Stimulated activated CD4-positive, alpha-beta T cell treated with anti-CD3 and anti-CD28 coated beads, TNF-alpha, amount 100 ng/mL, for 48 hours (primary cell): ENCODE results near the gene TUBB4A.
A peak's percentile ranks its signal among the peaks of the same experiment; 100 is the strongest.
"Not testable (repeated sequence)": the region's sequence is repeated elsewhere in the genome, so short reads cannot be mapped to it uniquely, and the experiment has no call there.

Source experiments
- DNase-seq, 3 donors: peaks; one replicate each; pipeline ENCODE4 v3.0.0-alpha.2; 2020; ENCODE audit warnings: low read depth in 3 of 3

The TUBB4A gene

GRCh38 chr19:6501740-6502648 is at the start of gene TUBB4A:
Gene TUBB4A (minus strand): TSS chr19:6502309. CDS start chr19:6502212, 97 bp downstream.
- DNase-seq, result no peak

GRCh38 chr19:6551091-6551490 is 49.0 kb upstream of the TUBB4A start:
- DNase-seq, result no peak

DNA sequence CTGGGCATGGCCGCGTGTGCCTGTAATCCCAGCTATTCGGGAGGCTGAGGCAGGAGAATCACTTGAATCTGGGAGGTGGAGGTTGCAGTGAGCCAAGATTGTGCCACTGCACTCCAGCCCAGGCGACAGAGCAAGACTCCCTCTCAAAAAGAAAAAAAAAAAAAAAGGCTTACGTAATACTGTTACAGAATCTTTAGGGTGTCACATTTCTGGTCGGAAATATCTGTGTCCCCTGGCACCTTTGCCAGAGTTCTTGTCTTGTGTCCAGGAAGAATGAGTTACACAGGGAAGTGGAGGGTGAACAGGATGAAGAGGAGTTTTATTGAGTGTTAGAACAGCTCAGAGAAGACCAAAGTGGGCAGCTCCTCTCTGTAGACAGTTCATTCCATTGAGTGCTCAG is 48.6 kb upstream of the TUBB4A start:
- not testable (repeated sequence) for DNase-seq

- DNase-seq, result no peak
These were observed 41.8 kb upstream of the TUBB4A start for GRCh38 chr19:6543866-6544347.

DNA sequence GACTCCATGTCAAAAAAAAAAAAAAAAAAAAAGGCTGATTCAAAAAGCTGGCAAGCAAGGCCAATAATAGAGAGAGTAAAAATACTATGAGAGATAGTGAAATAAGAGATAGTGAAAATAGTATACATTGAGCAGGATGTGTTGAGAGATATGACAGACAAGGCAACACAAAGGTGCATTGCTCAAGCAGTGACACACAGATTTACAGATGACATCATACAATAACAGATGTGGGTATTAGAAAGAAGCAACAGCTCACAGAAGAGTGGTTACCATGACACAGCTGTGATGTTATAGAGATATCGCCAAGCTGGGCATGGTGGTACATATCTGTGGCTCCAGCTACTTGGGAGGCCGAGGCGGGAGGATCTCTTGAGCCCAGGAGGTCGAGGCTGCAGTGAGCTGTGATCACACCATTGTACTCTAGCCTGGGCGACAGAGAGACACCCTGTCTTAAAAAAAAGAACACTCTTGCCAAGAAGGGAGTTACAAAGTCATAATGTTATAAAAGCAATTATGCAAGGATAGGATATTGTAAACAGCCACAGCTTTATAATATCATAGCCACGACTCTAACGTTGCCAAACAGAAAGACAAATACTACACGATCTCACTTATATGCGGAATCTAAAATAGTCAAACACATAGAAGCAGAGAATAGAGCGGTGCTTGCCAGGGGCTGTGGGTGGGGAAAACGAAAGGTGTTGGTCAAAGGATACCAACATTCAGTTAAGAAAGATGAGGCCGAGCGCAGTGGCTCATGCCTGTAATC is 39.0 kb upstream of the TUBB4A start:
- no peak for DNase-seq

GRCh38 chr19:6539514-6539913 is 37.4 kb upstream of the TUBB4A start:
- no peak for DNase-seq

GRCh38 chr19:6535558-6536137 is 33.5 kb upstream of the TUBB4A start:
- DNase-seq, result no peak

GRCh38 chr19:6534451-6535093 is 32.5 kb upstream of the TUBB4A start:
- DNase-seq, result no peak

- no peak for DNase-seq
These were observed 31.8 kb upstream of the TUBB4A start for GRCh38 chr19:6533746-6534418.

GRCh38 chr19:6533000-6533328 is 30.9 kb upstream of the TUBB4A start:
- no peak for DNase-seq

GRCh38 chr19:6532244-6532999 is 30.3 kb upstream of the TUBB4A start:
- no peak for DNase-seq

DNA sequence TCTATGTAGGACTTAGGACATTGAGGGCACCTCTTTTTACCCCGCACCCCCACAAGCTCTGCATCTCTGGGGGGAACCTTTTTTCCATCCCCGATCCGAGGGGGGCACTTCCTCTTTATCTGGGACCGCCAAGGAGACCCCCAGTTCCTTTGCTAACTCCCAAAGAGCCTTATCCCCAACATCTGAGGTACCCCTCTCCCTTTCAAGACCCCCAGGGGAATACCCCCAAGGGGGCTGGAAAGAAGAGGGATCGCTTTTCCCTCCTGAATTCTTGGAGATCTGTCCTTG is 29.8 kb upstream of the TUBB4A start:
- no peak for DNase-seq

GRCh38 chr19:6531163-6531955 is 29.2 kb upstream of the TUBB4A start:
- DNase-seq, result no peak

DNA sequence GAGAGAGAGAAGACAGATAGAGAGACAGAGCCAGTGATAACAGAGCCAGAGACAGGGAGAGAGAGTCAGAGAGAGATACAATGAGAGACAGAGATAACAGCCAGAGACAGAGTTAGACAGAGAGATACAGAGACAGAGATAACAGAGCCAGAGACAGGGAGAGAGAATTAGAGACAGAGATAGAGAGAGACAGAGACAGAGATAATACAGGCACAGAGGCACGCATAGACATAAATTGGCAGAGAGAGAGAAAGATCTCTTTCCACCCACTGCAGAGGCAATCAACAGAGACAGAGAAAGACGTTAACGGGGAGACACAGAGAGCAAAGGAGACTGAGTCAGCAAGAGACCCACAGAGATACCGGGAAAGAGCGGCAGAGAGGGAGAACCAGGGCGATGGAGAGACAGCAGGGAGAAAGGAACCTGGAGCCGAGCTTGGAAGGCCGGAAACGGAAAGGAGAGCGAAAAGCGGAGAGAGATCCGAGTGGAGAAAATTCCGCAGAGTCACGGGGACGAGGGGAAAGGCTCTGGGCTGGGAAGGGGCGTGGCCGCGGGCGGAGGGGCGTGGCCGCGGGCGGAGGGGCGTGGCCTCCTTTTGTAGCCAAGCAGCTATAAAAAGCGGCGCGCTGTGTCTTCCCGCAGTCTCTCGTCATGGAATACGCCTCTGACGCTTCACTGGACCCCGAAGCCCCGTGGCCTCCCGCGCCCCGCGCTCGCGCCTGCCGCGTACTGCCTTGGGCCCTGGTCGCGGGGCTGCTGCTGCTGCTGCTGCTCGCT is 28.5 kb upstream of the TUBB4A start, which contains the start of gene TNFSF9:
TNFSF9 (plus strand) TSS at position 641 of the 777 bp plus-strand sequence; CDS start at position 652, 11 bp downstream.
- DNase-seq, result peak; percentile 69 to 79 (median 70)

- no peak for DNase-seq
These were observed 27.9 kb upstream of the TUBB4A start for GRCh38 chr19:6529937-6530385.

DNA sequence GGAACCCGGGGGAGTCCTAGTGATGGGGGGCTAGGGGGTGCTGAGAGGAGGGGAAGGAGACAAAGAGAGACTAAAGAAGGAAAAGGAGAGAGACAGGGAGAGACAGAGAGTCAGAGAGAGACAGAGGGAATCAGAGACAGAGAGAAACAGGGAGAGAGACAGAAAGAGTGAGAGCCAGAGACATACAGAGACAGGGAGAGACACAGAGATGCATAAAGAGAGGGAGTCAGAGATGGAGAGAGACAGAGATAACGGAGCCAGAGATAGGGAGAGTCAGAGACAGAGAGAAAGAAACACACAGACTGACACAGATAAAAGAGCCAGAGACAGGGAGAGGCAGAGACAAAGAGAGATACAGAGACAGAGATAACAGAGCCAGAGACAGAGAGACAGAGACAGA is 27.2 kb upstream of the TUBB4A start:
- no peak for DNase-seq

- no peak for DNase-seq
These were observed 26.5 kb upstream of the TUBB4A start for GRCh38 chr19:6528544-6529121.

- no peak for DNase-seq
These were observed 25.9 kb upstream of the TUBB4A start for GRCh38 chr19:6527893-6528543.
